Midbrain (tissue), 1 donor: ENCODE measurements around the gene RASGRP3.

Experiments
- DNase-seq: peaks from one replicate; lab custom pipeline; 2025; lab: John Stamatoyannopoulos, UW

Gene RASGRP3

GRCh38 chr2:33581872-33582271 is 105.4 kb downstream of the RASGRP3 start:
- DNase-seq: no peak

GRCh38 chr2:33583194-33583938 is 106.9 kb downstream of the RASGRP3 start:
- DNase-seq: peak; percentile 45

DNA sequence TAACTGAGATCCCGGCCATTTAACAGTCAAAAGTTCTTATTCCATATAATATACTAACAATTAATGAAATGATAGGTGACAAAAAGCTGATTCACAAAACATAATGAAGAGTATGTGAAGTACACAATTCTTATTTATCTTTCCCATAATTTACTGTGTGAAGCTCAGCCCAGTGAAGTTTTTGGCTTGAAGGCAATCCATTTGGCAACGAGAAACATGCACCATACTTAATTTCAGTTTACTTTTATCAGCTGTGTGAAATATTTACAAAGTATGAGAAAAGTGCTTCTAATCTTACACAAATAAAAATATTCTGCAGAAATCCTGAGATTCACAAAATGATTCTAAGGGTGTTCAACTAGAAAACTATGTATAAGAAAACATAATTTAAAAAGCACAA is 110.3 kb downstream of the RASGRP3 start:
- no peak for DNase-seq

DNA sequence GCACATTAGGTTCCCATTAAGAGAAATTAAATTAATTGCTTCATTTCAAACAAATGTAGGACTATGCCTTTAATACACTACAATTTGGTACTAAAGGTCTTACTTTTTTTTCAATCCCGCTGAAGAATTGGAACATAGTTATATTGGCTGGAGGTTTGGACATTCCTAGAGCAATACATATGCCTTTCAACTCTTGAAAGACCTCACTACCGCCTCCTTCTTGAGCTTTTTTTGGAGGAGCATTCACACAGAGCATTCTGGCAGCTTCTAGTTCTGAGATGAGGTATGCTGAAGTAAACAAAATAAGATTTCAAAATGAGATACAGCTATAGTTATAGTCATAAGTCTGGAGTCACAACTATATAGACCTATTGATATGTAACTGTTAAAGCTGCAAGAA is 111.8 kb downstream of the RASGRP3 start:
- DNase-seq: no peak

- no peak for DNase-seq
These were observed 113.0 kb downstream of the RASGRP3 start for GRCh38 chr2:33589444-33589843.

DNA sequence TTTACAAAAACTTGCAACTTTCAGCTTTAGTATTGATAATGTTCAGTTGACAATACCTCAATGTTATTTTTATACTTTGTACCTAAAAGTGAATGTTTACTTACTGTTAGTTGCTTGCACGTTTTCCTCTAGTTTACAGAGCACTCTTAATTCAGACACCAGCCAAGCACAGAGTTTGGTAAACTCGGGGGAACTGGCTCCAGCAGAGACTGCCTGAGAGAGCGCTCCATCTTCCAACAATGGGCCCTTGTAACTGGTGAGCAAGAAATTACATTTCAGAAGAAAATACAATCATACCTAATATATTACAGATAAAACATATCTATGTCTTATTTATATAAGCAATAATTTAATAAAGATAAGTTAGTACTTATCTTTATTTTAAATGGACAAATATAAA is 118.9 kb downstream of the RASGRP3 start:
- DNase-seq: peak; percentile 18

DNA sequence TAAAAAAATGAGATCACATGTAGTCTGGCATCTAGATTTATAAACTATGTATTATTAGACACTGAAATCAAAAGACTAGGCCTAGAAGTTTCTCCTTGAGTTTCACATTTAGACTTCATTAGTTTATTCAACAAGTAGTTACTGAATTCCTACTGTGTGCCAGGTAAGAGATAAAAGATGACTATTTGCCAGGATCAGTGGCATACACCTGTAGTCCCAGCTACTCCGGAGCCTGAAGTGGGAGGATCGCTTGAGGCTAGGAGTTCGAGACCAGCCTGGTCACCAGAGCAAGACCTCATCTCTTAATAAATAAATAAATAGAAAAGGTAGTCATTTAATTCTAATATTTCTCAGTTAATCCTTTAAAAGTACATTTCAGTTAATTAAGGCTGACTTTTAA is 120.6 kb downstream of the RASGRP3 start:
- DNase-seq: no peak

GRCh38 chr2:33598561-33599174 is 122.2 kb downstream of the RASGRP3 start:
- no peak for DNase-seq

GRCh38 chr2:33599175-33599942 is 122.9 kb downstream of the RASGRP3 start, which contains the start of gene FAM98A:
FAM98A (minus strand) TSS chr2:33599299; CDS start chr2:33599221, 78 bp downstream.
- peak; percentile 99 for DNase-seq

DNA sequence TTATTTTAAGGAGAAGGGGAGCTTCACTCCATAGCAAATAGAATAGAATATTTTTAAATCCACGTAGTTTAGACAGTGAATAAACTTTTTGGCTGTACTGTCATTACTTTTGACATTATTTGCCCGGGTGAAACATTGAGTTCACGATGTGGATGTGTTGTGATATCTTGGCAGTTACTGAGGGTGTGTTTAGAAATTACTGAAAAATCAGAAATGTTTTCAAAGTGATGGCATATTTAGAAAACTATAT is 123.4 kb downstream of the RASGRP3 start:
- DNase-seq: no peak

DNA sequence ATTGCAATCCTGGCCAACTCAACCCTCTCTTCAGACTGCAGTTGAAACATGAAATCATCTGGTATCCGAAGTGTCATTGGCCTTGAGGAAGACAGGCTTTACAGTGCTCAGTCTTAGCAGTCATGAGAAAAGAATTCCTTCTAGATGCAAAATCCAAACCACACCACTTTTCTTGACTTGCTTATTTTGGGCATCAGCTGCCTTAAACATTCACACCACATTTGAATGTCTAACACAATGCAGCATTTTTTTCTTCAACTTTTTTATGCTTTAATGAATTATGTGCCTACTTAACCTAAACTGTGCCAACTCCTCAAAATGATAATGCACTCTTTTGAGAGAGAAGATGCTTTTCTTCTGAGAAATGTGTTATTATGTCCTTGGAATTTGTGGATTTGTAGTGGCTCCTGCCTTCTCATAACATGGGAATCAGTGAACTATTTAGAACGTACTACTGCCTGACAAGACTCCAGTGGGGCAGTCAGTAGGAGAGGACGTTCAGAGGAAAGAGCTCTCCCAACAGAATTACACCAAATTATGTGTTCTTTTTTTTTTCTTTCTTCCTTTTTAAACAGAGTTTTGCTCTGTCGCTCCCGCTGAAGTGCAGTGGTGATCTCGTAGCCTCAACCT is 125.9 kb downstream of the RASGRP3 start:
- no peak for DNase-seq

- DNase-seq: no peak
These were observed 127.0 kb downstream of the RASGRP3 start for GRCh38 chr2:33603416-33603815.

DNA sequence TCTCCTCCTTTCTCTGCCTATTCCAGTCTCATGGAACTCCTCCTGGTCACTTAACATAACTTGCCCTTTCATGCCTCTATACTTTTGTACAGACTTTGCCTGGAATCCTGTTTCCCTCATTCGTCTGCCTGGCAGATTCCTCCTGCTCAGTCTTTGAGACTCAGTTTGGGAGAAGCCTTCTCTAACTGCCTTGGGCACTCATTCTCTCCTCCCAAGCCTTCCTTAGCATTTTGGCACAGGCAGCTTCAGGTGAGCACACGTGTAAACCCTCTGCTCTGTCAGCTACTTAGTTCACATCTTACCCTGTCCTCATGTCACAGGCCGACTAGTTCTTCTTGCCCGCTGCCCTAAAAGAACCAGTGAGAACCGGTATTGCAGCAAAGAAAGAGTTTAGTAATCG is 128.6 kb downstream of the RASGRP3 start:
- no peak for DNase-seq

- DNase-seq: no peak
These were observed 129.7 kb downstream of the RASGRP3 start for GRCh38 chr2:33606100-33606499.

DNA sequence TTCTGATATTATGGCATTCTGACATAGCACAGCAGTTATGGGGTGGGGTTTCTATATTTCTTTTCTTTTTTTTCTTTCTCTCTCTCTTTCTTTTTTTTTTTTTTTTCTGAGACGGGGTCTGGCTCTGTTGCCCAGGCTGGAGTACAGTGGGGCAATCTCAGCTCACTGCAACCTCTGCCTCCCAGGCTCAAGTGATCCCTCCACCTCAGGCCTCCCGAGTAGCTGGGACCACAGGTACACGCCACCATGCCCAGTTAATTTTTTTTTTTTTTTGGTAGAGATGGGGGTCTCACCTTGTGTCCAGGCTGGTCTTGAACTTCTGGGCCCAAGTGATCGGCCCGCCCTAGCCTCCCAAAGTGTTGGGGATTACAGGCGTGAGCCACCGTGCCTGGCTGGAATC is 130.2 kb downstream of the RASGRP3 start:
- no peak for DNase-seq

- no peak for DNase-seq
These were observed 130.8 kb downstream of the RASGRP3 start for GRCh38 chr2:33607251-33607721.

- DNase-seq: no peak
These were observed 131.5 kb downstream of the RASGRP3 start for GRCh38 chr2:33607905-33608304.

- no peak for DNase-seq
These were observed 137.7 kb downstream of the RASGRP3 start for GRCh38 chr2:33614190-33614589.
